MM.1S (cell line): ENCODE results near the gene SS18L1.

Source experiments
- DNase-seq: peaks from one replicate; pipeline ENCODE4 v3.0.0-alpha.2; 2015
- H2AFZ ChIP-seq: fragments of 300-600 bp; sonication (generic); 2 replicates; pipeline ENCODE4 v1.6.0; 2016; ENCODE audit warnings: antibody characterized with exemption, low read length
- H3F3A ChIP-seq: fragments of 300-600 bp; sonication (generic); 2 replicates; pipeline ENCODE4 v1.6.1; 2016; ENCODE audit warnings: mild to moderate bottlenecking, antibody characterized with exemption, low read length, moderate library complexity, mixed read lengths; ENCODE audit not compliant: insufficient read depth
- H3K27ac ChIP-seq: fragments of 300-600 bp; sonication (generic); 2 replicates; pipeline ENCODE4 v1.5.1; 2016; ENCODE audit warnings: mild to moderate bottlenecking, low read length
- H3K27me3 ChIP-seq: fragments of 300-600 bp; sonication (generic); replicated peaks from 2 replicates; pipeline ENCODE4 v1.6.0; 2016; ENCODE audit warnings: low read length; ENCODE audit not compliant: insufficient read depth
- H3K36me3 ChIP-seq: fragments of 300-600 bp; sonication (generic); replicated peaks from 2 replicates; pipeline ENCODE4 v1.6.1; 2016; ENCODE audit warnings: mild to moderate bottlenecking, low read length, mixed read lengths; ENCODE audit not compliant: insufficient read depth
- H3K4me1 ChIP-seq: fragments of 300-600 bp; sonication (generic); 2 replicates; pipeline ENCODE4 v1.6.1; 2016; ENCODE audit warnings: low read length, mixed read lengths
- H3K4me2 ChIP-seq: fragments of 300-600 bp; sonication (generic); 2 replicates; pipeline ENCODE4 v1.6.0; 2016; ENCODE audit warnings: low read depth, low read length
- H3K4me3 ChIP-seq: fragments of 300-600 bp; sonication (generic); 2 replicates; pipeline ENCODE4 v1.5.1; 2016; ENCODE audit warnings: low read length, mixed read lengths
- H3K79me2 ChIP-seq: fragments of 300-600 bp; sonication (generic); 2 replicates; pipeline ENCODE4 v1.6.1; 2016; ENCODE audit warnings: mixed run types, low read length, mixed read lengths
- H3K9ac ChIP-seq: fragments of 300-600 bp; sonication (generic); 2 replicates; pipeline ENCODE4 v1.6.1; 2016; ENCODE audit warnings: low read length, mixed read lengths
- H3K9me2 ChIP-seq: fragments of 300-600 bp; sonication (generic); replicated peaks from 2 replicates; pipeline ENCODE4 v1.6.1; 2016; ENCODE audit warnings: mild to moderate bottlenecking, low read length, mixed read lengths; ENCODE audit not compliant: insufficient read depth
- H3K9me3 ChIP-seq: fragments of 300-600 bp; sonication (generic); replicated peaks from 2 replicates; pipeline ENCODE4 v1.6.1; 2016; ENCODE audit warnings: mild to moderate bottlenecking, low read length, mixed read lengths; ENCODE audit not compliant: insufficient read depth
- H4K20me1 ChIP-seq: fragments of 300-600 bp; sonication (generic); 2 replicates; pipeline ENCODE4 v1.6.1; 2016; ENCODE audit warnings: mild to moderate bottlenecking, low read length, moderate library complexity, mixed read lengths; ENCODE audit not compliant: insufficient read depth
- EZH2 ChIP-seq: fragments of 300-600 bp; sonication (generic); optimal IDR thresholded peaks from 2 replicates; pipeline ENCODE3; 2017; ENCODE audit warnings: low read depth, mild to moderate bottlenecking, antibody characterized with exemption, low read length, mixed read lengths
- EZH2phosphoT487 ChIP-seq: fragments of 300-600 bp; sonication (generic); IDR thresholded peaks from 2 replicates; pipeline ENCODE4 v1.6.1; 2018; ENCODE audit warnings: antibody characterized with exemption, low read length
- TF ChIP-seq, protein P1 (sequence below): fragments of 300-600 bp; sonication (generic); IDR thresholded peaks from 2 replicates; pipeline ENCODE4 v1.5.1; 2016; ENCODE audit warnings: antibody characterized with exemption, low read length, mixed read lengths

SS18L1 gene

DNA sequence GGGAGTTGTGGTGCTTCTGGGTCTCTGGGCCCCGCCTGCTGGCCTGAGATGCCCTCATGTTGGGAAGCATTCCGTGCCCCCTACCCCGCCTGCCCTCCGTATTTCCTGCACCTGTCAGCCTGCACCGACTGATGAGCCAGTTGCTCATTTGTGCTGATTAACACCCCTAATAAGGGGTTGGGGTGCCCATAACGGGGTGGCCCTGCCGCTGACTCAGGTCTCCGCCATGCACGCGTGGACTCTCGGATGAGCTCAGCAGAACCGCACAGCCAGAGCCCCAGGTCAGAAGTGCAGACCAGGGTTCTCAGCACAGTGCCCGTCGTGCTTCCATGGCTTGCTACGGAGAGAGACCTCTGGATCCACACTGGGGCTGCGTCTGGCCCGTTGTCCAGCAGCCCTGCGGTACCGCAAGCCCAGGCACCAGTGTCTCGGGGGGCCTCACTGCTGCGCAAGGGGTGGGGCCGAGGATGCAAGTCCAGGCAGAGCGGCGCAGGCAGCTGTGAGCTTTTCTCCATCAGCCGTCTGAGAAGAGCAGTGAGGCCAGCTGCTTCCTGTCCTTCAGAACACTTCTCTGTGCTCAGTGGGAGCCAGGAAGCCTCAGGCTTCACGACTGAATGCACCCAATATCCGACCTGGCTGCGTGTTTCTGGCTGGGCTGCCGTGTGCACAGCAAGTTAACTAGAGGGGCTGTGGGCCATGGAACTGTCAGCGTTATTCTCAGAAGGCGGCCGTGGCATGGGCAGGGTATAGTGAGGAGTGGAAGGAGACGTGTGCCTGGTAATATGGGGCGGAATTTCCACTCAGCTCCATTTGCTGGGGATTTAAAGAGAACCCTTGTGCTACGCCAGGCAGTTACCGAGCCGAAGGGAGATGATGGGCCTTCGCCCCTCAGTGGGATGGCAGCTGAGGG lies 57.9 kb downstream of the SS18L1 start:
- no peak for TF ChIP-seq EZH2
- no peak for TF ChIP-seq EZH2phosphoT487
- TF ChIP-seq, protein P1, sequence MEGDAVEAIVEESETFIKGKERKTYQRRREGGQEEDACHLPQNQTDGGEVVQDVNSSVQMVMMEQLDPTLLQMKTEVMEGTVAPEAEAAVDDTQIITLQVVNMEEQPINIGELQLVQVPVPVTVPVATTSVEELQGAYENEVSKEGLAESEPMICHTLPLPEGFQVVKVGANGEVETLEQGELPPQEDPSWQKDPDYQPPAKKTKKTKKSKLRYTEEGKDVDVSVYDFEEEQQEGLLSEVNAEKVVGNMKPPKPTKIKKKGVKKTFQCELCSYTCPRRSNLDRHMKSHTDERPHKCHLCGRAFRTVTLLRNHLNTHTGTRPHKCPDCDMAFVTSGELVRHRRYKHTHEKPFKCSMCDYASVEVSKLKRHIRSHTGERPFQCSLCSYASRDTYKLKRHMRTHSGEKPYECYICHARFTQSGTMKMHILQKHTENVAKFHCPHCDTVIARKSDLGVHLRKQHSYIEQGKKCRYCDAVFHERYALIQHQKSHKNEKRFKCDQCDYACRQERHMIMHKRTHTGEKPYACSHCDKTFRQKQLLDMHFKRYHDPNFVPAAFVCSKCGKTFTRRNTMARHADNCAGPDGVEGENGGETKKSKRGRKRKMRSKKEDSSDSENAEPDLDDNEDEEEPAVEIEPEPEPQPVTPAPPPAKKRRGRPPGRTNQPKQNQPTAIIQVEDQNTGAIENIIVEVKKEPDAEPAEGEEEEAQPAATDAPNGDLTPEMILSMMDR, result no peak
- no peaks in the 10 kb centered on the region for H4K20me1 ChIP-seq
- no peaks in the 10 kb centered on the region for H3K27me3 ChIP-seq
- no peaks in the 10 kb centered on the region for H3K79me2 ChIP-seq
- H3F3A ChIP-seq, result no peaks in the 10 kb centered on the region
- no peak for DNase-seq
- no peaks in the 10 kb centered on the region for H3K36me3 ChIP-seq
- no peak overlapping the region for H3K4me2 ChIP-seq
- H3K4me3 ChIP-seq, result no peak overlapping the region
- no peak overlapping the region for H3K9ac ChIP-seq
- no peaks in the 10 kb centered on the region for H3K9me2 ChIP-seq
- no peaks in the 10 kb centered on the region for H3K4me1 ChIP-seq
- no peak overlapping the region for H3K27ac ChIP-seq
- no peak overlapping the region for H2AFZ ChIP-seq
- H3K9me3 ChIP-seq, result no peaks in the 10 kb centered on the region

DNA sequence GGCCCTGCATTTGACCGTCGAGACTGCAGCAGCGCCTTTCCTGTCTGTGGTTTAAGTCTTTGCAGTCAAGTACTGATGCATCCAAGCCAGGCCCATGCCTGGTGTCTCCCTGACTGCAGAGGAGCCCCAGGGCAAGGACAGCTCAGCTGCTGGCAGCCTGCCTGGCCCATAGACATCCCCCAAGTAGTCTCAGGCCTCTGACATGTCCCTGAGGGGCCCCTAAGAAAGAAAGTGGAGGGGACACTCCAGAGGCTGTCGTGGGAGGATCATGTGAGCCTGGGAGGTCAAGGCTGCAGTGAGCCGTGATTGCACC lies 58.5 kb downstream of the SS18L1 start:
- Histone ChIP-seq H3K4me2 (no peak overlapping the region), H3K36me3 (no peaks in the 10 kb centered on the region), H4K20me1 (no peaks in the 10 kb centered on the region), H3K9me3 (no peaks in the 10 kb centered on the region), H3K4me1 (no peaks in the 10 kb centered on the region), H3F3A (no peaks in the 10 kb centered on the region), H3K9me2 (no peaks in the 10 kb centered on the region), H3K27ac (no peak overlapping the region), H3K9ac (no peak overlapping the region), H2AFZ (no peak overlapping the region), H3K4me3 (no peak overlapping the region), H3K27me3 (no peaks in the 10 kb centered on the region), H3K79me2 (no peaks in the 10 kb centered on the region)
- TF ChIP-seq EZH2phosphoT487 (no peak), EZH2 (no peak)
- TF ChIP-seq, protein P1, result no peak
- DNase-seq, result no peak

DNA sequence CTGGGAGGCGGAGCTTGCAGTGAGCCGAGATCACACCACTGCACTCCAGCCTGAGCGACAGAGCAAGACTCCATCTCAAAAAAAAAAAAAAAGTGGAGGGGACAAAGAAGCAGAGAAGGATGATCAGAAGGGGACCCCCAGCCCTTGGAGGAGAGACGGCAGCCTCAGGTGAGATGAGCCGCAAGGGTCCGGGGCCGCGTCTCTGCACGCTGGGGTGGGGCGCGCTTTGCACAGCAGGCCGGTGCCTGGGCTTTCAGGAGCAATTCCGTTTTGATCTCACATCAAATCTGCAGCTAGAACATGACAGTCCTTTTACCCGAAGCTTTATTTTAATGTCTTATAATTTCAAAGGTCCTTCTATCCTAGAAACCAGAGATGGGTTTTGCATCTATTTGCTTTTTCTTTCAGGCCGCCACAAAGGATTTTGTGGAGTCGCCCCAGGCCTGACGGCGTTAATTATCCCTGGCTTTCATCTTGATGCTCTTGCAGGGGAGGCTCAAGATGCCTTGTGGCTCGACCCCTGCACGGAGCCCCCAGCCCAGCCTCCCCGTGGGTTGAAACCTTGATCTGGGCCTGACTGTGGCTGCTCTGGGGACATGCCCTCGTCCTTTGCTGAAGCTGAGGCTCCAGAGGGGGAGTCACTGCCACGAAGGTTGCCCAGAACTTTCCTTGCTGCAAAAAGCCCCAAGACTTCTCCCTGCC lies 59.3 kb downstream of the SS18L1 start:
- H3F3A ChIP-seq, result no peaks in the 10 kb centered on the region
- H3K9me3 ChIP-seq, result no peaks in the 10 kb centered on the region
- TF ChIP-seq, protein P1, result no peak
- no peak for TF ChIP-seq EZH2phosphoT487
- TF ChIP-seq EZH2, result no peak
- no peaks in the 10 kb centered on the region for H4K20me1 ChIP-seq
- no peak overlapping the region for H2AFZ ChIP-seq
- H3K79me2 ChIP-seq, result no peaks in the 10 kb centered on the region
- H3K4me1 ChIP-seq, result no peaks in the 10 kb centered on the region
- H3K9me2 ChIP-seq, result no peaks in the 10 kb centered on the region
- no peaks in the 10 kb centered on the region for H3K27me3 ChIP-seq
- H3K9ac ChIP-seq, result no peak overlapping the region
- no peaks in the 10 kb centered on the region for H3K36me3 ChIP-seq
- no peak overlapping the region for H3K4me2 ChIP-seq
- no peak for DNase-seq
- H3K27ac ChIP-seq, result no peak overlapping the region
- no peak overlapping the region for H3K4me3 ChIP-seq
